ENCODE results near the gene TMEM92. TPM values are rescaled to one million over a fixed set of nuclear protein-coding genes. Genes with fewer than 3 reads are reported as not detected.
"Not testable (repeated sequence)": the region's sequence is repeated elsewhere in the genome, so short reads cannot be mapped to it uniquely, and the experiment has no call there.

The TMEM92 gene
- total RNA-seq, 3 donors from 2014 or later, result 1.3 to 2.8 (median 2.6) TPM

DNA sequence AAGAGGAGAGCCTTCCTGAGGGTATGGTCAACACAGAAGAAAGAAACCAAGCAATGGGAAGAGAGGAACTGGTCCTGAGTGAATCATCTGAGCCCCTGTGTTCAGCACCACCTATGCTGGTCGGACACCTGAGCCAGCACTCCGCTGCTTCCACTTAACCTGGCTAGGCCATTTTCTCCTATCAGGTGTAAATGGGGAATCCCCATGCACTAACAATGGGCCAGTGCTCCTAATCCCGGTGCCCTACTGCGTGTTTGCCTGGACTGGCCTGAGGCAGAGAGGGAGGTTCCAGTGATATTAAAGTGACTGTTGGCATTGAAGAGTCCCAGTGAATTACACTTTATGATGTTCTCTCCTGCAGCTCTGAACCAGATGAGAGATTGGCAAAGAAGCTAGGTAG lies 37.2 kb downstream of the TMEM92 start:
- intact Hi-C loops (cut with DNase I, micrococcal nuclease), result no loop called here
- TF ChIP-seq, protein P1, sequence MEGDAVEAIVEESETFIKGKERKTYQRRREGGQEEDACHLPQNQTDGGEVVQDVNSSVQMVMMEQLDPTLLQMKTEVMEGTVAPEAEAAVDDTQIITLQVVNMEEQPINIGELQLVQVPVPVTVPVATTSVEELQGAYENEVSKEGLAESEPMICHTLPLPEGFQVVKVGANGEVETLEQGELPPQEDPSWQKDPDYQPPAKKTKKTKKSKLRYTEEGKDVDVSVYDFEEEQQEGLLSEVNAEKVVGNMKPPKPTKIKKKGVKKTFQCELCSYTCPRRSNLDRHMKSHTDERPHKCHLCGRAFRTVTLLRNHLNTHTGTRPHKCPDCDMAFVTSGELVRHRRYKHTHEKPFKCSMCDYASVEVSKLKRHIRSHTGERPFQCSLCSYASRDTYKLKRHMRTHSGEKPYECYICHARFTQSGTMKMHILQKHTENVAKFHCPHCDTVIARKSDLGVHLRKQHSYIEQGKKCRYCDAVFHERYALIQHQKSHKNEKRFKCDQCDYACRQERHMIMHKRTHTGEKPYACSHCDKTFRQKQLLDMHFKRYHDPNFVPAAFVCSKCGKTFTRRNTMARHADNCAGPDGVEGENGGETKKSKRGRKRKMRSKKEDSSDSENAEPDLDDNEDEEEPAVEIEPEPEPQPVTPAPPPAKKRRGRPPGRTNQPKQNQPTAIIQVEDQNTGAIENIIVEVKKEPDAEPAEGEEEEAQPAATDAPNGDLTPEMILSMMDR (IDR thresholded peaks at IDR 0.05), result no peak
- DNase-seq (no peak), ATAC-seq (no peak)
- Histone ChIP-seq H3K36me3 (ENCODE audit: low read depth) (no peaks in the 10 kb centered on the region), H3K4me3 (no peak overlapping the region), H3K4me1 (ENCODE audit: low read depth) (no peaks in the 10 kb centered on the region), H3K9me3 (no peaks in the 10 kb centered on the region)

DNA sequence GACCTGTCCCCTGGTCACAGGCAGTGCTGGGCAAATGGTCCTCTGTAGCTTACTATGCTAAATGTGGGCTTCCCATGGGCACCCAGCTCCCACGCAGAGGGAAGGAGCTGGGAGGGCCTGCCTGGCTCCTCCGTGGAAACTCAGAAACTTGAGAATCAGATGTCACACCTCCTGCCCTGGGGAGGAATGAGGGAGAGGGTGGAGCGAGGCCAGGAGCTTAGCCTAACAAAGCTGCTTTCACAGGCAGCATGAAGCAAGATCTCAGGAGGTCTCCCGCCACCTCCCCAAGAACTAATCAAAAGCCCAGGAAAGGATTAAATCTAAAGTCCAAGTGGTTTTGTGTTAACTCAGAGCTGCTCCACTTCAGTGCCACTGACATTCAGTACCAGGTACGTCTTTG lies 38.0 kb downstream of the TMEM92 start:
- Histone ChIP-seq H3K4me1 (ENCODE audit: low read depth) (no peaks in the 10 kb centered on the region), H3K9me3 (no peaks in the 10 kb centered on the region), H3K36me3 (ENCODE audit: low read depth) (no peaks in the 10 kb centered on the region), H3K4me3 (no peak overlapping the region)
- TF ChIP-seq, protein P1 (IDR thresholded peaks at IDR 0.05), result no peak
- intact Hi-C loops (cut with DNase I, micrococcal nuclease), result no loop called here
- ATAC-seq, result no peak
- DNase-seq, result no peak

DNA sequence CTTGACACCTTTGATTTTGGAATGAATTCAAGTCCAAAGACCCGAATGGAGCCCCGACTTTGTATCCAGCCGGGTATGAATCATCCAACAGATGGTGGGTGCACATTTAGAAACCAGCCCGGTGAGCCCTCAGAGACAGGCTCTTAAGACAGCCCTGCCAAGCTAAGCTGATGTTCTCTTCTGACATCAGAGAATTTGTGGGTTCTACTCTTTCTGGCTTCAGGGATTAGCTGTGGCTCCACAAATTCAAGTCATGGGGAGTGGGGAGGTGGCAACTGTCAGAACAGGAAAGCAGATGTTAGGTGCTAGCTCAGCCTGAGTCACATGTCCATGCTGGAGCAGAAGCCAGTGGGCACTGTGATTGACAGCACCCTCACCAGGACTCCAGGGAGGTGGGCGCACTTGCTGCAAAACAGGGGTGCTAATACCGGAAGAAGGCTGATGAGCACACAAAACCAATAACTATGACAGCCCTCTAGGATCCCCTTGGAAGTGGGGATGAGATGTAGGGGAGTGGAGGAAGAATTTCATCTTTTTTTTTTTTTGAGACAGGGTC lies 40.3 kb downstream of the TMEM92 start:
- intact Hi-C loops (cut with DNase I, micrococcal nuclease), result no loop called here
- Histone ChIP-seq H3K4me1 (ENCODE audit: low read depth) (no peaks in the 10 kb centered on the region), H3K36me3 (ENCODE audit: low read depth) (no peaks in the 10 kb centered on the region), H3K9me3 (no peaks in the 10 kb centered on the region), H3K4me3 (no peak overlapping the region)
- ATAC-seq (no peak), DNase-seq (no peak)
- TF ChIP-seq, protein P1 (IDR thresholded peaks at IDR 0.05), result no peak

DNA sequence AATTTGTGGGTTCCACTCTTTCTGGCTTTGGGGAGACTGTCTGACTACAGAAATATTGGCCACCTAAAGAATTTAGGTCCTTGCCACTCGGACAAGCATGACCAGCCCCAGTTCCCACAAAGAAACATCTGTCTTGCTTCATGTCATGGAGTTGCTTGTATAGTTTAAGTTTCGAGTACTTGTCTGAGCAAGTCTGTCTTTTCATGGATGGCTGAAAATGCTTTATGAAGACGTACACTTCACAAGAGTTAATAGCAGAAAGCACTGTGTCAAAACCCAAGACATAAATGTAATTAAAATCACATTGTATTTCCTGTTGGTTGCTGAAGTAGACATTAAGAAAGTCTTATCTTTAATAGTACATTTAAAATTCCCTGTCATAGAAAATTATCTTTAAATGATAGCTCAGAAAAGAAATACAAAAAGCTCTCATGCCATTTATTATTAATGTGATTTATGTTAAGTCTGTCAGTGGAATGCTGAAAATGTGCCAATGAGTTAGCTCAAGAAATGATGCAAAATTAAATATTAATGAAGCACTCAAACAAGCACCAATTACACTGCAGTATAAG lies 41.8 kb downstream of the TMEM92 start:
- no peaks in the 10 kb centered on the region for H3K36me3 ChIP-seq (ENCODE audit: low read depth)
- ATAC-seq (no peak), DNase-seq (no peak)
- intact Hi-C loops (cut with DNase I, micrococcal nuclease), result no loop called here
- H3K4me1 ChIP-seq (ENCODE audit: low read depth), result no peaks in the 10 kb centered on the region
- TF ChIP-seq, protein P1 (IDR thresholded peaks at IDR 0.05), result no peak
- no peaks in the 10 kb centered on the region for H3K9me3 ChIP-seq
- no peak overlapping the region for H3K4me3 ChIP-seq

DNA sequence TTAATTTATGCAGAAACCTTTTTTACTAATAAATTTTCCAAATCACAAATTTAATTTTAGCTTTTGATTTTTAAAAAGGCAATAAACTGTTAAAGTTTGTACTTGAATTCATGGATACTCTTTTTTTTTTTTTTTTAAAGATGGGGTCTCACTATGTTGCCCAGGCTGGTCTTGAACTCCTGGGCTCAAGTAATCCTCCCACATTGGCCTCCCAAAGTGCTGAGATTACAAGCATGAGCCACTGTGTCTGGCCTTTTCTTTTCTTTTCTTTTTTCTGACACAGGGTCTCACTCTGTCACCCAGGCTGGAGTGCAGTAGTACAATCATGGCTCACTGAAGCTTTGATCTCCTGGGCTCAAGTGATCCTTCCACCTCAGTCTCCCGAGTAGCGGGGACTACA lies 42.4 kb downstream of the TMEM92 start:
- H3K36me3 ChIP-seq (ENCODE audit: low read depth); DNase-seq; ATAC-seq; H3K4me1 ChIP-seq (ENCODE audit: low read depth); intact Hi-C loops (cut with DNase I, micrococcal nuclease); H3K9me3 ChIP-seq; H3K4me3 ChIP-seq: not testable (repeated sequence)

DNA sequence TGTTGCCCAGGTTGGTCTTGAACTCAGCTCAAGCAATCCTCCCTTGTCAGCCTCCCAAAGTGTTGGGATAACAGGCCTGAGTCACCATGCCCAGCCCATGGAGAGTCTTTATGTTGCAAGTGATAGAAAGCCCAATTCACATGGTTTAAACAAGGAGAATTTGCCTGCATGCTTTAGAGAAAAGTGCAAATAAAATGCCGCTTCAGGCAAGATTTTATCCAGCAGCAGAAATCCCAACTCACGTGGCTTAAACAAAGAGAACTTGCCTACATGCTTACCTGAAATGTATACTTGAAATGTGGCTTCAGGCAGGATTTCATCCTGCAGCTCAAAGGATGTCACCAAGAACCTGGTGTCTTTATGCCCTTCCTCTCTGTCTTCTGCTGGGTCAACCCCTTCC lies 42.9 kb downstream of the TMEM92 start:
- Histone ChIP-seq H3K4me3 (no peak overlapping the region), H3K4me1 (ENCODE audit: low read depth) (no peaks in the 10 kb centered on the region), H3K9me3 (no peaks in the 10 kb centered on the region), H3K36me3 (ENCODE audit: low read depth) (no peaks in the 10 kb centered on the region)
- intact Hi-C loops (cut with DNase I, micrococcal nuclease), result no loop called here
- no peak for ATAC-seq
- TF ChIP-seq, protein P1 (IDR thresholded peaks at IDR 0.05), result no peak
- DNase-seq, result no peak
